Eye (tissue), 1 donor: ENCODE results near the gene FPGT.
"Not testable (repeated sequence)": the region's sequence is repeated elsewhere in the genome, so short reads cannot be mapped to it uniquely, and the experiment has no call there.

Source experiments
- DNase-seq: peaks from one replicate; pipeline ENCODE4 v3.0.0-alpha.2; 2015

The FPGT gene

DNA sequence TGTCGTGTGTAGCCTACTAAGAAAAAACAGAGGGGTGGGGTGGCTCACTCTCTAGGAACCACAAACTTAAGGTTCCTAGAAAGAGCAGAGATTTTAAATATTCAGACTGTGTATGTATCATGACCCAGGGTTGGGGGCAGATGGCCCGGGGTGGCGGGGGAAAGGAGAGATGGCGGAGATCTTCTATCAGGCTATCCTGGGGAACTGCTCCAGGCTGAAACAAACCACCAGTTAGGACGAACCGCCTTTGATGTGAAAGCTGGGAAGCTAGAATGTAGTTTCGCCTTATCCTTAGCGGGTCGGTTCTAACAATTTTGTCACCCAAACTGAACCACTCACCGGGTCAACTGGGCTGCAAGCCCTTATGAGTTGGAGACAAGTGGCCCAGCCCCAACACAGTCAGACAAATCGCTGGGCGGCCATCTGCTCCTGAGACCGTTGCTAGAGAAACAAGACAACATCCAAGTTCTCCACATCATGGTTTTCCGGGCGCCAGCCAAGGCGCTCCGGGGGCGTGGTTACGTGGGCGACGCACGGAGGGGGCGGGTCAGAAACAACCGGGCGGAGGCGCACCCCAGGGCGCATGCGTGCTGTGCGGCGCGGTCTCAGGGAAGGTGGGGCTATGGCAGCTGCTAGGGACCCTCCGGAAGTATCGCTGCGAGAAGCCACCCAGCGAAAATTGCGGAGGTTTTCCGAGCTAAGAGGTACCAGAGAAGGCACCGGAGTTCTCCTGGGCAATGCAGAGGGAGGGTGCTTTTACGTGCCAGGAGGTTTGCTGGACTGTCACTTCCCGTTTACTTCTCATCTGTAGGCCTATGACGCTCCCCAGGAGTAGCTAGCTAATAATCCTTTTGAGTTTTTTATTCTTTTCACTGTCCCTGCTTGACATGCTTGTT, at the start of gene FPGT, which contains the start of gene LRRIQ3:
TSS of gene FPGT (plus strand) at position 586 of the 896 bp plus-strand sequence. CDS start at position 623, 37 bp downstream.
TSS of gene LRRIQ3 (minus strand) at position 520 of the 896 bp plus-strand sequence. CDS start 14,492 bp downstream, outside the sequence.
- DNase-seq = peak; percentile 98

DNA sequence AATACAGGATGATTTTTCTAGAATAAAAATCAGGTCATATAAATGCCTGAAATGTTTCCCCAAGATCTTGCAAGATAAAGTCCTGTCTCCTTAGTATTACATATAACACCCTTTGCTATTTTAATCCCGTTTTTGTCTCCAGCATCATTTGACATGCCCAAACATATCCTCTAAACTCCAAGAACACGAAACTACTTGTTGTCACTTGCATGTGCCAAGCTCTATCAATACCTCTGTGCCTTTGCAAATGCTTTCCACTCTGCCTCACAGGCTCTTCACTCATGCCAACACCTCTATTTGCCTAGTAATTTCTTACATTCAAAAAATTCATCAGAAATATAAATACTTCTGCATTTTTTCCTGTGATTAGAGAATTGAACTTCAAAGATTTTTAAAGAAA, 38.0 kb upstream of the FPGT start:
- DNase-seq = no peak

DNA sequence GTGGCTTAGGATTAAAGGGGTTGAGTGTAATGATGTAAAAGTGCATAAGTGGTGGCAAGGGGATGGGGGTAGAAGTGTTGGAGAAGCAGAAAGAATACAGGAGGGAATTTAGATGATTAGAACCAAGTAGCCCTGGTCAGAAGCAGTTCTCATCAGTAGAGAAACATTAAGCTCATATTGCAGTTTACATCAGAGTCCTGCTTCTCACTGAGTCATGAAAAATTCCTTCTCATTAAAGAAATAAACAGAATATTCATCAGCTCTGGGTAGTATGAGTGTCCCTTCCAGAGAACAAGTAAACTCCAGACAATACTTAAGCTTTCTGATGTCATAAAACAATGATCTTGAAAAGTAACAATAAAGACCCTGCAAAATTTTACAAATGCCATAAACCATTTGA, 36.5 kb upstream of the FPGT start:
- no peak for DNase-seq

DNA sequence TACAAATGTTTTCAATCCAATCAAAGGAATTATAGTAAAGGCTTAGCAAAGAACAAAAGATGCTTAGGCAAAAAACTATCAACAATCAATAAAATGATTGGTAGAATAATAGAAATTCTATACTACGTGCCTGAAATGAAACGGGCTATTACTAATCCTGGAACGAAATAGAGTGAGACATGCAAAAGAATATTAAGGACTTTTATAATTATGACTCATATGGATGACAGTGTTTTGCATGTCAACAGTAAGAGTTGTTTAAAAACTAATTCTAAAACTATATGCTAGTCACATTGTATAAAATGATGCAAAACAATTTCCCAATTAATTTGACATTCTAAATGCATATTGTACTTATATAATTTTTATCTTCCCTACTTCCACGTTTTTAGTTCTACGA, 35.7 kb upstream of the FPGT start:
- DNase-seq = no peak

DNA sequence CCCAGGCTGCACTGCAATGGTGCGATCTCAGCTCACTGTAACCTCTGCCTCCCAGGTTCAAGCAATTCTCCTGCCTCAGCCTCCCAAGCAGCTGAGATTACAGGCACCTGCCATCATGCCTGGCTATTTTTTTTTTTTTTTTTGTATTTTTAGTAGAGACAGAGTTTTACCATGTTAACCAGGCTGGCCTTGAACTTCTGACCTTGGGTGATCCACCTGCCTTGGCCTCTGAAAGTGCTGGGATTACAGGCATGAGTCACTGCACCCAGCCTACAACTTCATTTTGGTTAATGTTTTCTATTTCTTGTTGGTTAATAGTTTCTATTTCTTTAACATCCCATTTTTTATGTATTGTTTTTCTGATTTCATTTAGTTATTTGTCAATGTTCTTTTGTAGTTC, 23.6 kb upstream of the FPGT start:
- not testable (repeated sequence) for DNase-seq

DNA sequence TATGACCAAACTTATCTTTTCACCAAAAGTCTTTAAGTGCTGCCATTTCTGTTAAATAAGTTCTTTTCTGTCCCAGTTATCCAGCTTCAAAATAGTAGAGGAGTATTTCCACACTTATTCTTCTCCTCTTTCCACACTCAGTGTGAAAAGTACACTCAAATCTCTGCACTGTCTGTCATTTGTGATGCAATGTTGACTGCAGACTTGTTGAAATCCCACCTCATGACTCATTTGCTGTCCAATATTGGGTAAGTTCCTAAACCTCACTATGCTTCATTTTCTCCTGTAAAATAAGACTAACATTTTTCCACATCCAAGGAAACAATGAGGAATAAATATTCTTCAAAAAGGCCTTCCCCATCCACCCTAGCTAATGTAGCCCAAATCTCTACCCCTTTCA, 17.6 kb upstream of the FPGT start:
- DNase-seq = no peak

DNA sequence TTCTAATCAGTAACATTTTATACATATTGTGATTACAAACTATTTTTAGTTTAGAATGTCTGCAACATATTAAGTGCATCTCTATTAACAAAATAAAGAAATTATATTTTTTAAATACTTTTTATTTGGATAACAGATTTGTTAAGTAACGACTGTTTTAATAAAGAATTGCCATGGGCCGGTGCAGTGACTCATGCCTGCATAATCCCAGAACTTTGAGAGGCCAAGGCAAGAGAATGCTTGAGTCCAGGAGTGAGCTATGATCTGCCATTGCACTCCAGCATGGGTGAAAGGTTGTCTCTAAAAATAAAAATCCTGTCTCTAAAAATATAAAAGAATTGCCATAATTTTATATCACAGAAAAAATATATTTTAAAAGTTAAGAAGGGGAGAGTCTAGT, 4.1 kb upstream of the FPGT start:
- DNase-seq = no peak

DNA sequence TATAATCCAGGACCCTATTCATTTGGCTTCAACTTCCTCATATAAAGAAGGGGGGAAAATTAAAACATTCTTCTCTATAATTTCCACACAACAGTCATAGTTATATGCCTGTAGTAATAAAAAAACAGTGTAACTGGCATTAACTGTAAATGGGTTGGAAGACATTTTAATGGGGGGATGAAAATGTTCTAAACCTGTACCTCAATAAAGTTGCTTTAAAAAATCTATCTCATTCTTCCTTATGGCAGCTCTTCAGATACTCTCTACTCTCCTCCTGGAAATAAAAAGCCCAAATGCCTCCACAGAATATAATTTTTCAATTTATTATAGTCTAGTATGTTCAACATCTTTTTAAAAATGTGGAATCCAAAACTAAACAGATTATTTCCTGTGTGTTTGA, 2.7 kb upstream of the FPGT start:
- DNase-seq = no peak

DNA sequence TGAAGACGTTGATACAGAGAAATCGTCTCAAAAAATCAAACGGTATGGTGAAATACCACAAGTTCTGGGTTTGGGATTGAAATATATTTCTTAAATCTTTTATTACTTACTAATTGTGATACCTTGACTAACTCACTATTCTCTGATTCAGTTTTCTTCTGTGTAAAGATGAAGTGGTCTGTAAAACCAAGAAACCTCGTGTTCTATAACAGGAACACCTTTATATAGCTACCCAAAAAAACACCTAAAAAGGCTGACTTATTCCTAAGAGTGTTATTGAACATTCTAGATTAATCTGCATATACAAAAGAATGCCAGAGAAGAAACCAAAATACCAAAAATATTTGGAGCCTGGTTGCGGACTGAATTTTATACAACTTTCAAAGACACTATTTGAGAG, 787 bp upstream of the FPGT start:
- no peak for DNase-seq

DNA sequence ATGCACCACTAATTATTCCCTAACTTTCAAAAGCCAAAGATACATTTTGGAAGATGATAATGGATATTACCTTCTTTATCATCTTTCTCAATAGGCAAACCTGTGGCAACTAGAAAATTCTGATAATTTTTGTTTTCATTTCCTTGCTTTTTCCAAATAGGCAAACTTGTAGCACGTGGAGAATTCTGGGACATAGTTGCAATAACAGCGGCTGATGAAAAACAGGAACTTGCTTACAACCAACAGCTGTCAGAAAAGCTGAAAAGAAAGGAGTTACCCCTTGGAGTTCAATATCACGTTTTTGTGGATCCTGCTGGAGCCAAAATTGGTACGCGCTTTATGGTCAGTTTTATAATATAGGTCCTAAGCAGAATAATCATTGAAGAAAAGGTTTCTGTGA, 1.5 kb downstream of the FPGT start:
- no peak for DNase-seq

DNA sequence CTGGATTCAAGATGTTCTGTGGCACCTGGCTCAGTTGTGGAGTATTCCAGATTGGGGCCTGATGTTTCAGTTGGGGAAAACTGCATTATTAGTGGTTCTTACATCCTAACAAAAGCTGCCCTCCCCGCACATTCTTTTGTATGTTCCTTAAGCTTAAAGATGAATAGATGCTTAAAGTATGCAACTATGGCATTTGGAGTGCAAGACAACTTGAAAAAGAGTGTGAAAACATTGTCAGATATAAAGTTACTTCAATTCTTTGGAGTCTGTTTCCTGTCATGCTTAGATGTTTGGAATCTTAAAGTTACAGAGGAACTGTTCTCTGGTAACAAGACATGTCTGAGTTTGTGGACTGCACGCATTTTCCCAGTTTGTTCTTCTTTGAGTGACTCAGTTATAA, 7.2 kb downstream of the FPGT start:
- no peak for DNase-seq

DNA sequence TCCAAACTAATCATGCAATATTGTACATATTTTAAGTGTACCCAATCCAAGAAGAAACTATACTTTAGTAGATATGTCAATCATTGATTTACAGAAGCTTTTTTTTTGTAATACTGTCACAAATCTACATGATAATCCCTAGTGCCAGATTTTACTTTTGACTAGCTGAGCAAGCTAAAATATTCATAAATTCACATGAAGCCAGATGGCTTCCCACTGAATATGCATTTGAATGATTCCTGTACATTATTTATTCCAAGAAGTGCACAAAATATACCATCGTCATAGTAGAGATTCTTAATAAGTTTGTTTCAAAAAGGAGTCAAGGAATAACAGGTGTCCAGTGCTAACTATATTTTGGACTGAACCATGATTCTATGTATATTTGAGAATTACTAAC, 17.2 kb downstream of the FPGT start:
- no peak for DNase-seq

DNA sequence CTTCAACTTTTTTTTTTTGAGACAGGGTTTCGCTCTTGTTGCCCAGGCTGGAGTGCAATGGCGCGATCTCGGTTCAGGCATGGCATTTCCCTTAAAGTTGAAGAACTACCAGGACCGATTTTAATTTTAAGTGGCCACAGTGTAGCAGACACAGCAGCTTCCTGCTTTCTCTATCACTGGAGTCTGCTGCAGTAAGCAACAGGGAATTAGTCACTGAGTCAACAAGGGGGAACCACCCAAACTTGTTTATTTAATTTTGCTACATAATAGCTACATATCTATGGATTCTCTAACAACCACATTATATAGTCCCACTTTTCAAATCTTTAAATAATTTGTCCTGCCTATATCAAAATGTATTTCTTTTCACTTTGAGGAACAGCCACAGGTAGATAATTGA, 24.7 kb downstream of the FPGT start:
- DNase-seq = no peak

DNA sequence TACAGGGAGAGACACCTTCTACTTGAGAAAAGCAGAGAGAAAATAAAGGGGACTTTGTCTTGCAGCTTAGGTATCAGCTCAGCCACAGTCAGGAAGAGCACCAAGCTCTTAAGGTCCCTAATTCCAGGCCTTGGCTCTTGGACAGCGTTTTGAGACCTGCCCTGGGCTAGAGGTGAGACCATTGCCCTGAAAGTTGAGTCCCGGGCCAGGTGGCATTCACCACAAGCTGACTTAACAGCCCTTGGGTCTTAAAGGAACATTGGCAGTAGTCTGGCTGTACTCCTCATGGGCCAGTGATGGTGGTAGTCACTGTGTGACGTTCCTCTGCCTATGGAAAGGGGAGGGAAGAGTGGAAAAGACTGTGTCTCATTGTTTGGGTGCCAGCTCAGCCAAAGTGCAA, 25.4 kb downstream of the FPGT start:
- no peak for DNase-seq

DNA sequence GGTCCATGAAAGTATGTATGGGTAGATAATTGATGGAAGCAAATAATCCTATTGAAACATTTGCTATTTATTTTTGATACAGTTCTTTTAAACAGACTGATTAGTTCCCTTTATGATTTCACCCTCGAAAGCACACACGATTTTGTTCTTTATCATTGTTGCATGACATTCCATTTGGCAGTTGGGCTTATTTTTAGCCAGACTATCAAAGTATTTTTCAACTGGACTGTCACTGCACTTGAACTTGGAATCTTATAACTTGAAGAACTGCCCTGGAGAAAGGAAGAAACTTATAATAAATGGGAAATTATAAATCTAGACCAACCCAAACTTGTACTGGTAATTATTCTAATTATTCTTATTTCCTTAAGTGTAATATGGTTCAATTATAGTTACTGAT, 37.1 kb downstream of the FPGT start, which contains the start of gene TNNI3K:
TSS of gene TNNI3K (plus strand) at position 235 of the 400 bp plus-strand sequence. CDS start at position 300, 65 bp downstream.
- no peak for DNase-seq

DNA sequence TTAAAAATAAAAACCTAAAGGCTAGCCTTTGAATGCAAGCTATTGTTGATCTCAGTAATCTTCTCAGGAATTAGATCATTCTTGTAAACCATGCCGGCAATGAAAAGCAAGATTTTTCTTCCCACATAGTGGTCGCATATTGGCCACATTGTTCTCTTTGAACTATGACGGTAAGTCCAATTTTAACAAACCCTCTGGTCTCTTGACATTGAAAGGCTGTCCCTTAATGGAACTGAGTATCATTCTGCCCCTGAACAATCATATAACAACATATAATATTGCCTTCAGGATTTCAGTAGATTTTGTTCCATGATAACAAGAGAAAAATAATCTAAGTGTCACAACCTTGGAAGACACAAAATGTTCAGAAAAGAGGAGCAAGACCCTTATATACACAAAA, 38.4 kb downstream of the FPGT start:
- no peak for DNase-seq

DNA sequence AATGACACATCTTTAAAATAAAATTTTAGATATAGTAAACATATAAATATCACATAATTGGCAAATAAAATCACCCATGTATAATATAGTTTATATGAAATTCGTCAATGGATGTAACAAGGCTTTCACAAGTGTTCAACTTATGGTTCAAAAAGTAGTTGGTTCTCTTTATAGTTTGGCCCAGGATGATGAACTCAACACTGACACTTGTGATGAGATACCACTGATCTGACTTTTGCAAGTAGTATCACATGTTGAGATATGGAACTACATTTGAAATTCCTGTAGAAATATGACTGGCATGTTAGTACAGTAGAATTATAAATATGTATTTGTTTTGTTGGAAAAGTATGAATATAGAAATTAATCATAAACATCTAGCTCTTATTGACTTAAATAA, 39.0 kb downstream of the FPGT start:
- no peak for DNase-seq

DNA sequence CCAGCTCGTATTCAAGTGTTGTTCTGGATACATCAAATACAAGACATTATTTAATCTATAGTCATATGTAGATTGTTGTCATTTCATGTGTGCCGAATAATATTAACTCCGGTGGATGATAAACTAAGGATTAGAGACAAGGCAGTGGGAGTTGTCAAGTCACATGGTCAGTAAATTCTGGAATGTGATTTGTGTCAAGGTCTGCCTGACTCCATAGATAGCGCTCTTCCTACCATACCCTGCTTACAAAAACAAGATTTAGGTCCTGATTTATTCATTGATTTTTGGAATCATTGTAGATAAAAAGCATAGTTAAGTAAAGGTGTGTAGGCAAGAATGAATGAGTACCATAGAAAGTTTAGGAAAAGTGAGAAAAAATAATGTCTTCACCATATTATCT, 39.7 kb downstream of the FPGT start:
- no peak for DNase-seq

DNA sequence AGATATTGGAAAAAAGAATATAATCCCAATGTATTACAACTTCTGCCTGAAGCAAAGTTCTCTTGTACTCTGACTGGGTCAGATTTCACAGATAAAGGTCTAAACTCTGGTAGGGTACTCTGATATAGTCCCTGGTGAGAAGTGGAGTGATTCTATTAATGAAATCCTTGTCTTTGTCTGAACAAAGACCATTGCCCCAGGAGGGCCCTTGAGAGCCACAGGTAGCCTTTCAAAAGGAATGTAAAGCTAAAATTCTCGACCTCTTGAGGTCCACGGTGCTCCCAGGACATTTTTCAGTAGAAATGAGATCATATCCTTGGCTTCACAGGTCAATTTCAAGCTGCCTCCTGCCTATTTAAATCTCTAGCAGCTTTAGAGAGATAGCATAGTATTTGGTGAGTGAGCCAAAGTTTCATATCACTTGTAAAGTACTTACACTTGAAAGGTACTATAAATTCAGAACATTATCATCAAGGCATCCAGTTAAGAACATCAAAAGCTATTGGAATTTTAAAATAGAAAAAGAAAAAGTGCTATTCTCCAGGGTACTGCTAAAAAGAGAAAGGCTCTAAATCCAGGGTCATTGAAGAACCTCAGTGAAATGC, 47.2 kb downstream of the FPGT start:
- no peak for DNase-seq

DNA sequence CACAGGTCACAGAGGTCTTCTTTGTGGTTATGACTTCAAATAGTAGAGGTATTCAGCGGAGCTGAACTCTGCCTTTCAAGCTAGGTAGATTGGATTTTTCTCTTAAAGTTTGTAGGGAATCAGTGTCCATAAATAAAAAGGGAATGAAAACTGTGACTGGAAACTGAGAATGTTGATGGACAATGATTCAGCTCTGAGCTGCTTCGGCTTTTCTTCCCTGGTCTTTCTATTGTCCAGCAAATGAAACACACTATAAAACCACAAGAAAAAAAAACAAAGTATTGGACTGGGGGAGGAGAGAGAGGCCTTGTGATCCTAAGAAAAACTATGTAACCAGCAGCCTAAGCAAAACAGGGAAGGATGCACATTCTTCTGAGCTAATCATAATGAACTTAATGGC, 48.3 kb downstream of the FPGT start:
- DNase-seq = no peak

DNA sequence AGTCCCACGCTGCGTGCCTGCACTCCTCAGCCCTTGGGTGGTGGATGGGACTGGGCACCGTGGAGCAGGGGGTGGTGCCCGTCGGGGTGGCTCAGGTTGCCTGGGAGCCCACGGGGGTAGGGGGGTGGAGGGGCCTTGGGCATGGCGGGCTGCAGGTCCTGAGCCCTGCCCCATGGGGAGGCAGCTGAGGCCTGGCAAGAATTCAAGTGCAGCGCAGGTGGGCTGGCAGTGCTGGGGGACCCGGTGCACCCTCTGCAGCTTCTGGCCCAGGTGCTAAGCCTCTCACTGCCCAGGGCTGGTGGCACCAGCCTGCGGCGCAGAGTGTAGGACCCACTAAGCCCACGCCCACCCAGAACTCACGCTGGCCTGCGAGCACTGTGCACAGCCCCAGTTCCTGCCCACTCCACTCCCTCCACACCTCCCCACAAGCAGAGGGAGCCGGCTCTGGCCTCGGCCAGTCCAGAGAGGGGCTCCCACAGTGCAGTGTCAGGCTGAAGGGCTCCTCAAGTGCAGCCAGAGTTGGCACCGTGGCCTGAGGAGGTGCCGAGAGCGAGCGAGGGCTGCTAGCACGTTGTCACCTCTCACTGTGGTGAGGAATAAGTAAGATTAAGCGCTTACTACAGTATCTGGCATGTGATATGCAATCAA, 50.0 kb downstream of the FPGT start:
- DNase-seq = no peak

DNA sequence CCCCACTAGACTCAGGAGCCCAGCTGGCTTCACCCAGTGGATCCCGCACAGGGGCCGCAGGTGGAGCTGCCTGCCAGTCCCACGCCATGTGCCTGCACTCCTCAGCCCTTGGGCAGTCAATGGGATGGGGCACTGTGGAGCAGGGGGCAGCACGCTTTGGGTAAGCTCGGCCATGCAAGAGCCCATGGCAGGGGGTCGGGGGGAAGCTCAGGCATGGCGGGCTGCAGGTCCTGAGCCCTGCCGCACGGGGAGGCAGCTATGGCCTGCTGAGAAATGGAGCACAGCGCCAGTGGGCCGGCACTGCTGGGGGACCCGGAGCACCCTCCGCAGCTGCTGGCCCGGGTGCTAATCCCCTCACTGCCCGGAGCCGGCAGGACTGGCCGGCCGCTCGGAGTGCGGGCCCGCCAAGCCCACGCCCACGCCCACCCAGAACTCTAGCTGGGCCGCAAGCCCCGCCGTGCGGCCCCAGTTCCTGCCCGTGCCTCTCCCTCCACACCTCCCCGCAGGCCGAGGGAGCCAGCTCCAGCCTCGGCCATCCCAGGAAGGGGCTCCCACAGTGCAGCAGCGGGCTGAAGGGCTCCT, 55.3 kb downstream of the FPGT start:
- DNase-seq = not testable (repeated sequence)
